ENCODE measurements around the gene CYLD.

Gene CYLD

GRCh38 chr16:50765861-50766260 is 24.0 kb downstream of the CYLD start:
- peaks cover 42 to 54% (median 50%) of the 10 kb centered on the region in 11 experiments for H3K9me3 ChIP-seq (replicated peaks in 1 of 11)
- no peak overlapping the region for H3K4me2 ChIP-seq
- peaks cover 0 to 42% (median 0%) of the 10 kb centered on the region in 11 experiments; a peak in 5 of 22 replicates for H4K20me1 ChIP-seq
- no peak overlapping the region for H3K9ac ChIP-seq
- peaks cover 0 to 13% (median 0%) of the 10 kb centered on the region in 10 experiments; a peak in 6 of 20 replicates for H3K4me1 ChIP-seq
- H3K36me3 ChIP-seq: peaks cover 20 to 82% (median 39%) of the 10 kb centered on the region in 11 experiments; a peak in 21 of 22 replicates
- H3K27ac ChIP-seq: no peak overlapping the region
- H3K27me3 ChIP-seq: no peaks in the 10 kb centered on the region
- TF ChIP-seq Cebpa-rat (IDR thresholded peaks at IDR 0.05): no peak
- no peak overlapping the region; a peak in 1 of 20 replicates for H3K4me3 ChIP-seq

- peaks cover 42 to 57% (median 53%) of the 10 kb centered on the region in 11 experiments for H3K9me3 ChIP-seq (replicated peaks in 1 of 11)
- H3K4me3 ChIP-seq: no peak overlapping the region
- peaks cover 20 to 91% (median 39%) of the 10 kb centered on the region in 11 experiments; a peak in 21 of 22 replicates for H3K36me3 ChIP-seq
- H3K4me1 ChIP-seq: peaks cover 0 to 5% (median 0%) of the 10 kb centered on the region in 10 experiments; a peak in 2 of 20 replicates
- H3K27ac ChIP-seq: no peak overlapping the region
- no peak overlapping the region for H3K9ac ChIP-seq
- no peak for TF ChIP-seq Cebpa-rat (IDR thresholded peaks at IDR 0.05)
- no peaks in the 10 kb centered on the region for H3K27me3 ChIP-seq
- H4K20me1 ChIP-seq: peaks cover 0 to 42% (median 0%) of the 10 kb centered on the region in 11 experiments; a peak in 3 of 22 replicates
- no peak overlapping the region for H3K4me2 ChIP-seq
Observed at GRCh38 chr16:50767197-50767596, 25.3 kb downstream of the CYLD start.

GRCh38 chr16:50771366-50771765 is 29.5 kb downstream of the CYLD start:
- H3K36me3 ChIP-seq: peaks cover 3 to 91% (median 18%) of the 10 kb centered on the region in 11 experiments; a peak in 20 of 22 replicates
- no peak for TF ChIP-seq Cebpa-rat (IDR thresholded peaks at IDR 0.05)
- H3K4me2 ChIP-seq: no peak overlapping the region
- H4K20me1 ChIP-seq: peaks cover 0 to 57% (median 0%) of the 10 kb centered on the region in 11 experiments; a peak in 3 of 22 replicates
- peaks cover 24 to 39% (median 35%) of the 10 kb centered on the region in 11 experiments for H3K9me3 ChIP-seq (replicated peaks in 1 of 11)
- H3K27me3 ChIP-seq: no peaks in the 10 kb centered on the region
- no peak overlapping the region for H3K9ac ChIP-seq
- no peak overlapping the region for H3K27ac ChIP-seq
- H3K4me3 ChIP-seq: no peak overlapping the region
- no peaks in the 10 kb centered on the region for H3K4me1 ChIP-seq

GRCh38 chr16:50774405-50774804 is 32.5 kb downstream of the CYLD start:
- H3K4me1 ChIP-seq: no peaks in the 10 kb centered on the region
- peaks cover 0 to 93% (median 9%) of the 10 kb centered on the region in 11 experiments; a peak in 16 of 22 replicates for H3K36me3 ChIP-seq
- TF ChIP-seq Cebpa-rat (IDR thresholded peaks at IDR 0.05): no peak
- H3K9me3 ChIP-seq (replicated peaks in 1 of 11): peaks cover 5 to 19% (median 14%) of the 10 kb centered on the region in 11 experiments; a peak in 20 of 22 replicates
- peaks cover 0 to 64% (median 0%) of the 10 kb centered on the region in 11 experiments; a peak in 3 of 22 replicates for H4K20me1 ChIP-seq
- no peak overlapping the region for H3K9ac ChIP-seq
- H3K27me3 ChIP-seq: no peaks in the 10 kb centered on the region
- H3K27ac ChIP-seq: no peak overlapping the region
- H3K4me3 ChIP-seq: no peak overlapping the region
- no peak overlapping the region for H3K4me2 ChIP-seq

- H3K4me3 ChIP-seq: no peak overlapping the region
- H3K4me1 ChIP-seq: no peaks in the 10 kb centered on the region
- peaks cover 0 to 13% (median 11%) of the 10 kb centered on the region in 11 experiments; a peak in 12 of 22 replicates for H3K9me3 ChIP-seq (replicated peaks in 1 of 11)
- no peak for TF ChIP-seq Cebpa-rat (IDR thresholded peaks at IDR 0.05)
- H3K4me2 ChIP-seq: no peak overlapping the region
- H4K20me1 ChIP-seq: peaks cover 0 to 64% (median 0%) of the 10 kb centered on the region in 11 experiments; a peak in 3 of 22 replicates
- no peaks in the 10 kb centered on the region for H3K27me3 ChIP-seq
- no peak overlapping the region for H3K9ac ChIP-seq
- peaks cover 4 to 93% (median 10%) of the 10 kb centered on the region in 11 experiments; a peak in 18 of 22 replicates for H3K36me3 ChIP-seq
- no peak overlapping the region for H3K27ac ChIP-seq
Observed at GRCh38 chr16:50774960-50775359, 33.1 kb downstream of the CYLD start.

GRCh38 chr16:50776037-50776436 is 34.2 kb downstream of the CYLD start:
- peaks cover 0 to 61% (median 0%) of the 10 kb centered on the region in 11 experiments; a peak in 3 of 22 replicates for H4K20me1 ChIP-seq
- TF ChIP-seq Cebpa-rat (IDR thresholded peaks at IDR 0.05): no peak
- no peaks in the 10 kb centered on the region for H3K4me1 ChIP-seq
- peaks cover 5 to 93% (median 18%) of the 10 kb centered on the region in 11 experiments; a peak in 18 of 22 replicates for H3K36me3 ChIP-seq
- H3K27me3 ChIP-seq: no peaks in the 10 kb centered on the region
- H3K9ac ChIP-seq: no peak overlapping the region
- no peak overlapping the region for H3K4me2 ChIP-seq
- no peak overlapping the region for H3K4me3 ChIP-seq
- no peak overlapping the region for H3K27ac ChIP-seq
- H3K9me3 ChIP-seq (replicated peaks in 1 of 11): peaks cover 0 to 5% (median 2%) of the 10 kb centered on the region in 11 experiments; a peak in 2 of 22 replicates

GRCh38 chr16:50778284-50779163 is 36.6 kb downstream of the CYLD start:
- Histone ChIP-seq H3K27ac (no peak overlapping the region), H3K36me3 (peaks cover 13 to 94% (median 31%) of the 10 kb centered on the region in 11 experiments; a peak in 18 of 22 replicates), H3K27me3 (no peaks in the 10 kb centered on the region), H3K4me2 (no peak overlapping the region), H3K9me3 (replicated peaks in 1 of 11) (no peaks in the 10 kb centered on the region), H4K20me1 (peaks cover 0 to 37% (median 0%) of the 10 kb centered on the region in 11 experiments; a peak in 3 of 22 replicates), H3K4me3 (no peak overlapping the region), H3K9ac (no peak overlapping the region), H3K4me1 (no peaks in the 10 kb centered on the region)
- TF ChIP-seq Cebpa-rat (IDR thresholded peaks at IDR 0.05): no peak

GRCh38 chr16:50781043-50781442 is 39.2 kb downstream of the CYLD start:
- H3K4me2 ChIP-seq: no peak overlapping the region
- H3K4me3 ChIP-seq: no peak overlapping the region
- H3K4me1 ChIP-seq: no peaks in the 10 kb centered on the region
- no peak overlapping the region for H3K9ac ChIP-seq
- no peaks in the 10 kb centered on the region for H3K27me3 ChIP-seq
- H3K27ac ChIP-seq: no peak overlapping the region
- no peaks in the 10 kb centered on the region for H3K9me3 ChIP-seq (replicated peaks in 1 of 11)
- TF ChIP-seq Cebpa-rat (IDR thresholded peaks at IDR 0.05): no peak
- peaks cover 0 to 14% (median 0%) of the 10 kb centered on the region in 11 experiments; a peak in 2 of 22 replicates for H4K20me1 ChIP-seq
- peaks cover 14 to 99% (median 38%) of the 10 kb centered on the region in 11 experiments; a peak in 18 of 22 replicates for H3K36me3 ChIP-seq

GRCh38 chr16:50781518-50781917 is 39.6 kb downstream of the CYLD start:
- Histone ChIP-seq H4K20me1 (peaks cover 0 to 9% (median 0%) of the 10 kb centered on the region in 11 experiments; a peak in 2 of 22 replicates), H3K9me3 (replicated peaks in 1 of 11) (no peaks in the 10 kb centered on the region), H3K4me3 (no peak overlapping the region), H3K36me3 (peaks cover 14 to 99% (median 39%) of the 10 kb centered on the region in 11 experiments; a peak in 18 of 22 replicates), H3K4me1 (no peaks in the 10 kb centered on the region), H3K27ac (no peak overlapping the region), H3K4me2 (no peak overlapping the region), H3K9ac (no peak overlapping the region), H3K27me3 (no peaks in the 10 kb centered on the region)
- no peak for TF ChIP-seq Cebpa-rat (IDR thresholded peaks at IDR 0.05)
